Breast epithelium (tissue), 4 donors: ENCODE measurements around the gene MAP1LC3B2. TPM values are rescaled to one million over a fixed set of nuclear protein-coding genes. Genes with fewer than 3 reads are reported as not detected.
"Not testable (repeated sequence)": the region's sequence is repeated elsewhere in the genome, so short reads cannot be mapped to it uniquely, and the experiment has no call there.

ENCODE experiments used
- DNase-seq, 2 donors: peaks; one replicate each; pipeline ENCODE4 v3.0.0-alpha.2; 2019; ENCODE audit warnings: low spot score in 2 of 2
- H3K27ac ChIP-seq, 2 donors: fragments of 200-600 bp; sonication (generic) in 1 of 2; one replicate each; pipeline ENCODE4 v1.5.1; 2016 to 2019; ENCODE audit warnings: mild to moderate bottlenecking in 1 of 2
- H3K27me3 ChIP-seq, 2 donors: fragments of 200-600 bp; sonication (generic) in 1 of 2; one replicate each; pipeline versions ENCODE4 v1.5.1 to v1.6.0; 2017 to 2019; ENCODE audit warnings: control low read depth in 1 of 2, mild to moderate bottlenecking in 1 of 2
- H3K36me3 ChIP-seq: fragments of 200-600 bp; one replicate; pipeline ENCODE4 v1.5.1; 2019
- H3K4me1 ChIP-seq, 2 donors: fragments of 200-600 bp; sonication (generic); one replicate each; pipeline ENCODE4 v1.5.1; 2016 to 2019; ENCODE audit warnings: control low read depth in 1 of 2
- H3K4me3 ChIP-seq, 3 donors: fragments of 200-600 bp; sonication (generic); 1 replicate in 2 of 3; 2 replicates in 1 of 3; pipeline ENCODE4 v1.5.1; 2016 to 2019; ENCODE audit warnings: mild to moderate bottlenecking in 3 of 3, moderate library complexity in 2 of 3
- H3K9me3 ChIP-seq, 2 donors: fragments of 200-600 bp; sonication (generic) in 1 of 2; one replicate each; pipeline ENCODE4 v1.5.1; 2016 to 2019; ENCODE audit warnings: control low read depth in 1 of 2
- CTCF ChIP-seq, 3 donors: fragments of 450-650 bp; IDR thresholded peaks; one replicate each; pipeline ENCODE4 v1.5.1; 2016 to 2017; ENCODE audit warnings: antibody characterized with exemption in 3 of 3, mild to moderate bottlenecking in 3 of 3, moderate library complexity in 3 of 3
- POLR2A ChIP-seq: fragments of 450-650 bp; IDR thresholded peaks from one replicate; pipeline ENCODE4 v1.6.1; 2016; ENCODE audit warnings: antibody characterized with exemption, mild to moderate bottlenecking, moderate library complexity
- POLR2AphosphoS5 ChIP-seq, 3 donors: sonication (generic); formaldehyde crosslinking; IDR thresholded peaks; one replicate each; pipeline ENCODE4 v1.6.1; 2017; ENCODE audit warnings: antibody characterized with exemption in 3 of 3
- intact Hi-C: fragments of 100-400 bp; cut with DNase I; formaldehyde crosslinking; loops from one replicate; pipeline ENCODE4 v1.15.1; 2023; ENCODE audit warnings: low total_unique reads
- total RNA-seq, 3 donors: library from RNA; depleted of rRNA; stranded (reverse); fragments of >200 nt; gene quantifications; one replicate each; pipeline ENCODE4 v1.1.0, GENCODE V29; 2016

The MAP1LC3B2 gene
- total RNA-seq, 3 donors from 2014 or later: 0.98 to 8.5 (median 1.1) TPM

- intact Hi-C loops: no loop called here
- no peaks in the 10 kb centered on the region for H3K9me3 ChIP-seq
- H3K27me3 ChIP-seq: no peaks in the 10 kb centered on the region
- DNase-seq: no peak
- no peaks in the 10 kb centered on the region for H3K4me1 ChIP-seq
- H3K36me3 ChIP-seq: no peaks in the 10 kb centered on the region
- H3K4me3 ChIP-seq: no peak overlapping the region
- no peak for TF ChIP-seq POLR2A
- no peak for TF ChIP-seq CTCF (IDR thresholded peaks at IDR 0.05)
- no peak for TF ChIP-seq POLR2AphosphoS5 (IDR thresholded peaks at IDR 0.05)
- no peak overlapping the region for H3K27ac ChIP-seq
These were observed 9.0 kb downstream of the MAP1LC3B2 start for GRCh38 chr12:116568203-116568602.

- Histone ChIP-seq H3K36me3 (no peaks in the 10 kb centered on the region), H3K9me3 (no peaks in the 10 kb centered on the region), H3K27me3 (no peaks in the 10 kb centered on the region), H3K4me3 (no peak overlapping the region), H3K27ac (no peak overlapping the region), H3K4me1 (no peaks in the 10 kb centered on the region)
- intact Hi-C loops: no loop called here
- no peak for DNase-seq
- no peak for TF ChIP-seq POLR2A
- TF ChIP-seq POLR2AphosphoS5 (IDR thresholded peaks at IDR 0.05): no peak
- no peak for TF ChIP-seq CTCF (IDR thresholded peaks at IDR 0.05)
These were observed 11.9 kb downstream of the MAP1LC3B2 start for GRCh38 chr12:116571089-116571488.

DNA sequence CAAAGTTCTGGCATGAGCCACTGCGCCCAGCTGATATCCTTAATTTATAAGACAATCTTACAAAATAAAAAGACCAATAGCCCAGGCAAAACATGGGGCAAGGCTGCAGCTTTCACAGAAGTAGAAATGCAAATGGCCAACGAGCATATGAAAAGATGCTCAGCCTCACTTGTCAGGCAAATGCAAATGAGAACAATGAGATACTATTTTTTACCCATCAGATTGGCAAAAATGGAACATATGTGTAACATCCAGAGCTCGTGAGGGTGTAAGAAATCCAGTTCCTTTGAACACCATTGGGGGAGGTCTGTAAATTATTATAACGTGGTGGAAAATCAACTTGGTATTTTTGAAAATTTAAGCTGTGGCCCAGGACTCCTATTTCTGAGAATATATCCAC, 14.6 kb downstream of the MAP1LC3B2 start:
- no peak overlapping the region for H3K27ac ChIP-seq
- TF ChIP-seq POLR2AphosphoS5 (IDR thresholded peaks at IDR 0.05) (no peak), CTCF (IDR thresholded peaks at IDR 0.05) (no peak), POLR2A (no peak)
- intact Hi-C loops: no loop called here
- no peaks in the 10 kb centered on the region for H3K36me3 ChIP-seq
- DNase-seq: no peak
- no peaks in the 10 kb centered on the region for H3K9me3 ChIP-seq
- H3K4me3 ChIP-seq: no peak overlapping the region
- H3K27me3 ChIP-seq: no peaks in the 10 kb centered on the region
- H3K4me1 ChIP-seq: no peaks in the 10 kb centered on the region

DNA sequence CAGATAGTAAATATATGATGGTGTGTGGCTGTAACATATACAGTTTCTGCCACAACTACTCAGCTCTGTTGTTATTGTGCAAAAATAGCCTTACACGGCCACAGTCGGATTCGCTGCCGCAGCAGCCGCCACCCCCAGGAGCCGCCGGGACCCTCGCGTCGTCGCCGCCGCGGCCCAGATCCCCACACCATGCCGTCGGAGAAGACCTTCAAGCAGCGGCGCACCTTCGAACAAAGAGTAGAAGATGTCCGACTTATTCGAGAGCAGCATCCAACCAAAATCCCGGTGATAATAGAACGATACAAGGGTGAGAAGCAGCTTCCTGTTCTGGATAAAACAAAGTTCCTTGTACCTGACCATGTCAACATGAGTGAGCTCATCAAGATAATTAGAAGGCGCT, 16.6 kb downstream of the MAP1LC3B2 start:
- H3K4me3 ChIP-seq, H3K9me3 ChIP-seq, intact Hi-C loops, H3K36me3 ChIP-seq, H3K4me1 ChIP-seq, H3K27me3 ChIP-seq, DNase-seq, H3K27ac ChIP-seq: not testable (repeated sequence)

GRCh38 chr12:116577154-116577561, 18.0 kb downstream of the MAP1LC3B2 start:
- no peaks in the 10 kb centered on the region for H3K27me3 ChIP-seq
- H3K27ac ChIP-seq: no peak overlapping the region
- H3K4me1 ChIP-seq: no peaks in the 10 kb centered on the region
- H3K9me3 ChIP-seq: no peaks in the 10 kb centered on the region
- intact Hi-C loops: no loop called here
- TF ChIP-seq POLR2AphosphoS5 (IDR thresholded peaks at IDR 0.05) (no peak), CTCF (IDR thresholded peaks at IDR 0.05) (no peak), POLR2A (no peak)
- H3K4me3 ChIP-seq: no peak overlapping the region
- no peaks in the 10 kb centered on the region for H3K36me3 ChIP-seq
- no peak for DNase-seq

- Histone ChIP-seq H3K4me3 (no peak overlapping the region), H3K27ac (no peak overlapping the region), H3K4me1 (no peaks in the 10 kb centered on the region), H3K9me3 (no peaks in the 10 kb centered on the region), H3K27me3 (no peaks in the 10 kb centered on the region), H3K36me3 (no peaks in the 10 kb centered on the region)
- no peak for TF ChIP-seq POLR2A
- no peak for TF ChIP-seq CTCF (IDR thresholded peaks at IDR 0.05)
- TF ChIP-seq POLR2AphosphoS5 (IDR thresholded peaks at IDR 0.05): no peak
- intact Hi-C loops: no loop called here
- DNase-seq: no peak
These were observed 18.9 kb downstream of the MAP1LC3B2 start for GRCh38 chr12:116578051-116578450.
